ENCODE measurements around the gene LGALS3. TPM values are rescaled to one million over a fixed set of nuclear protein-coding genes. Genes with fewer than 3 reads are reported as not detected.

LGALS3 gene
- total RNA-seq, 2 experiments from 2014 or later = 6.5 to 7.8 TPM

GRCh38 chr14:55115460-55115859, 13.6 kb upstream of the LGALS3 start:
- POLR2A ChIA-PET = interaction anchor here (0.6 kb wide), 1 partner anchor 115 kb away, joined by 3 read pairs; no protein-coding TSS in a partner anchor
- no peaks in the 10 kb centered on the region for H3K27me3 Mint-ChIP-seq
- H3K9me3 Mint-ChIP-seq (ENCODE audit: low read depth) = no peaks in the 10 kb centered on the region
- intact Hi-C loops (cut with DNase I, micrococcal nuclease) = no loop called here
- no peak overlapping the region for H3K27ac Mint-ChIP-seq
- no peak for DNase-seq
- H3K4me3 Mint-ChIP-seq = no peak overlapping the region
- ATAC-seq = no peak
- no peaks in the 10 kb centered on the region for H3K36me3 Mint-ChIP-seq (ENCODE audit: low read depth)
- no peaks in the 10 kb centered on the region for H3K4me1 Mint-ChIP-seq
- CTCF ChIA-PET = no interaction called here

GRCh38 chr14:55115861-55116245, 13.2 kb upstream of the LGALS3 start:
- Mint-ChIP-seq H3K9me3 (ENCODE audit: low read depth) (no peaks in the 10 kb centered on the region), H3K27ac (no peak overlapping the region), H3K27me3 (no peaks in the 10 kb centered on the region), H3K4me1 (no peaks in the 10 kb centered on the region), H3K36me3 (ENCODE audit: low read depth) (no peaks in the 10 kb centered on the region), H3K4me3 (no peak overlapping the region)
- intact Hi-C loops (cut with DNase I, micrococcal nuclease) = no loop called here
- ChIA-PET POLR2A (interaction anchor here (0.6 kb wide), 1 partner anchor 115 kb away, joined by 3 read pairs; no protein-coding TSS in a partner anchor), CTCF (no interaction called here)
- DNase-seq (no peak), ATAC-seq (no peak)

- no peaks in the 10 kb centered on the region for H3K27me3 Mint-ChIP-seq
- intact Hi-C loops (cut with DNase I, micrococcal nuclease) = no loop called here
- DNase-seq (no peak), ATAC-seq (no peak)
- H3K4me1 Mint-ChIP-seq = no peaks in the 10 kb centered on the region
- H3K4me3 Mint-ChIP-seq = no peak overlapping the region
- H3K9me3 Mint-ChIP-seq (ENCODE audit: low read depth) = no peaks in the 10 kb centered on the region
- H3K27ac Mint-ChIP-seq = no peak overlapping the region
- ChIA-PET CTCF (interaction anchor here (0.6 to 1.2 kb wide), 3 partner anchors 14 to 125 kb away, joined by 3 to 5 read pairs (median 4); no protein-coding TSS in a partner anchor), POLR2A (interaction anchor here (0.6 kb wide), 1 partner anchor 116 kb away, joined by 3 read pairs; no protein-coding TSS in a partner anchor)
- no peaks in the 10 kb centered on the region for H3K36me3 Mint-ChIP-seq (ENCODE audit: low read depth)
These were observed 12.6 kb upstream of the LGALS3 start for GRCh38 chr14:55116246-55117030.

- Mint-ChIP-seq H3K9me3 (ENCODE audit: low read depth) (no peaks in the 10 kb centered on the region), H3K4me3 (no peak overlapping the region), H3K4me1 (no peaks in the 10 kb centered on the region), H3K36me3 (ENCODE audit: low read depth) (no peaks in the 10 kb centered on the region), H3K27ac (no peak overlapping the region), H3K27me3 (no peaks in the 10 kb centered on the region)
- ChIA-PET POLR2A (no interaction called here), CTCF (interaction anchor here (0.7 to 1.1 kb wide), 5 partner anchors 10 to 537 kb away, joined by 3 to 4 read pairs (median 3); no protein-coding TSS in a partner anchor)
- no peak for ATAC-seq
- intact Hi-C loops (cut with DNase I, micrococcal nuclease) = no loop called here
- DNase-seq = no peak
These were observed 11.1 kb upstream of the LGALS3 start for GRCh38 chr14:55117803-55118441.

GRCh38 chr14:55118761-55119160, 10.3 kb upstream of the LGALS3 start:
- POLR2A ChIA-PET = no interaction called here
- Mint-ChIP-seq H3K4me1 (no peaks in the 10 kb centered on the region), H3K27me3 (no peaks in the 10 kb centered on the region), H3K9me3 (ENCODE audit: low read depth) (no peaks in the 10 kb centered on the region), H3K4me3 (no peak overlapping the region), H3K36me3 (ENCODE audit: low read depth) (no peaks in the 10 kb centered on the region), H3K27ac (no peak overlapping the region)
- CTCF ChIA-PET = interaction anchor here (0.7 to 1.2 kb wide), 4 partner anchors 16 to 537 kb away, joined by 3 to 5 read pairs (median 4); no protein-coding TSS in a partner anchor
- DNase-seq = no peak
- intact Hi-C loops (cut with DNase I, micrococcal nuclease) = no loop called here
- ATAC-seq = no peak

- DNase-seq (no peak), ATAC-seq (no peak)
- POLR2A ChIA-PET = interaction anchor here (0.9 kb wide), 1 partner anchor 17 kb away, joined by 5 read pairs; no protein-coding TSS in a partner anchor
- CTCF ChIA-PET = interaction anchor here (0.8 kb wide), 1 partner anchor 11 kb away, joined by 3 read pairs; no protein-coding TSS in a partner anchor
- no peaks in the 10 kb centered on the region for H3K9me3 Mint-ChIP-seq (ENCODE audit: low read depth)
- H3K27me3 Mint-ChIP-seq = no peaks in the 10 kb centered on the region
- intact Hi-C loops (cut with DNase I, micrococcal nuclease) = no loop called here
- H3K4me3 Mint-ChIP-seq = no peak overlapping the region
- no peaks in the 10 kb centered on the region for H3K4me1 Mint-ChIP-seq
- H3K27ac Mint-ChIP-seq = no peak overlapping the region
- no peaks in the 10 kb centered on the region for H3K36me3 Mint-ChIP-seq (ENCODE audit: low read depth)
These were observed 8.2 kb upstream of the LGALS3 start for GRCh38 chr14:55120571-55121495.

- CTCF ChIA-PET = no interaction called here
- H3K27me3 Mint-ChIP-seq = peaks cover under 1% of the 10 kb centered on the region
- H3K36me3 Mint-ChIP-seq (ENCODE audit: low read depth) = no peaks in the 10 kb centered on the region
- DNase-seq (no peak), ATAC-seq (no peak)
- no peak overlapping the region for H3K27ac Mint-ChIP-seq
- H3K9me3 Mint-ChIP-seq (ENCODE audit: low read depth) = no peaks in the 10 kb centered on the region
- H3K4me1 Mint-ChIP-seq = no peaks in the 10 kb centered on the region
- intact Hi-C loops (cut with DNase I, micrococcal nuclease) = no loop called here
- POLR2A ChIA-PET = no interaction called here
- H3K4me3 Mint-ChIP-seq = no peak overlapping the region
These were observed 7.2 kb upstream of the LGALS3 start for GRCh38 chr14:55121628-55122439.

- no peaks in the 10 kb centered on the region for H3K36me3 Mint-ChIP-seq (ENCODE audit: low read depth)
- no peak for DNase-seq
- H3K27me3 Mint-ChIP-seq = peaks cover 3% of the 10 kb centered on the region
- intact Hi-C loops (cut with DNase I, micrococcal nuclease) = no loop called here
- H3K4me1 Mint-ChIP-seq = no peaks in the 10 kb centered on the region
- CTCF ChIA-PET = no interaction called here
- ATAC-seq = no peak
- no peak overlapping the region for H3K27ac Mint-ChIP-seq
- H3K9me3 Mint-ChIP-seq (ENCODE audit: low read depth) = no peaks in the 10 kb centered on the region
- POLR2A ChIA-PET = no interaction called here
- H3K4me3 Mint-ChIP-seq = no peak overlapping the region
These were observed 6.5 kb upstream of the LGALS3 start for GRCh38 chr14:55122440-55122986.

GRCh38 chr14:55123101-55123500, 6.0 kb upstream of the LGALS3 start:
- ChIA-PET CTCF (no interaction called here), POLR2A (interaction anchor here (0.7 kb wide), 1 partner anchor 30 kb away, joined by 3 read pairs; no protein-coding TSS in a partner anchor)
- intact Hi-C loops (cut with DNase I, micrococcal nuclease) = no loop called here
- Mint-ChIP-seq H3K27me3 (peaks cover 6% of the 10 kb centered on the region), H3K4me3 (no peak overlapping the region), H3K36me3 (ENCODE audit: low read depth) (no peaks in the 10 kb centered on the region), H3K9me3 (ENCODE audit: low read depth) (no peaks in the 10 kb centered on the region), H3K27ac (no peak overlapping the region), H3K4me1 (no peaks in the 10 kb centered on the region)
- ATAC-seq = peak; percentile 37
- DNase-seq = no peak

GRCh38 chr14:55123852-55124639, 5.0 kb upstream of the LGALS3 start:
- ChIA-PET CTCF (interaction anchor here (0.7 kb wide), 1 partner anchor 128 kb away, joined by 3 read pairs; no protein-coding TSS in a partner anchor), POLR2A (no interaction called here)
- Mint-ChIP-seq H3K36me3 (ENCODE audit: low read depth) (no peaks in the 10 kb centered on the region), H3K27ac (no peak overlapping the region), H3K4me1 (no peaks in the 10 kb centered on the region), H3K4me3 (no peak overlapping the region), H3K27me3 (peaks cover 10% of the 10 kb centered on the region), H3K9me3 (ENCODE audit: low read depth) (no peaks in the 10 kb centered on the region)
- intact Hi-C loops (cut with DNase I, micrococcal nuclease) = no loop called here
- ATAC-seq = no peak
- no peak for DNase-seq

Measured in activated CD4-positive, alpha-beta T cell treated with anti-CD3 and anti-CD28 coated beads for 36 hours (primary cell).